CD14-positive monocyte (primary cell): ENCODE data around the gene TBC1D16. TPM values are rescaled to one million over a fixed set of nuclear protein-coding genes. Genes with fewer than 3 reads are reported as not detected.
A peak's percentile ranks its signal among the peaks of the same experiment; 100 is the strongest.

Experiments
- DNase-seq, 3 donors: peaks; one replicate each; pipeline ENCODE4 v3.0.0-alpha.2; 2011 to 2022
- H2AFZ ChIP-seq: 2 replicates; pipeline ENCODE4 v1.6.0; 2012; ENCODE audit warnings: mild to moderate bottlenecking, low read depth, low read length, inconsistent platforms; ENCODE audit not compliant: insufficient read depth, poor library complexity, severe bottlenecking
- H3K27ac ChIP-seq, 2 donors: 1 replicate in 1 of 2; 2 replicates in 1 of 2; pipeline ENCODE4 v1.5.1; 2012 to 2013; ENCODE audit warnings: low read length in 2 of 2, control low read depth in 1 of 2, inconsistent platforms in 1 of 2, low read depth in 1 of 2, mild to moderate bottlenecking in 1 of 2
- H3K27me3 ChIP-seq, 2 donors: one replicate each; pipeline versions ENCODE4 v1.6.0 to v1.6.1; 2011 to 2013; ENCODE audit warnings: low read length in 2 of 2; ENCODE audit not compliant: control insufficient read depth in 2 of 2, insufficient read depth in 2 of 2
- H3K36me3 ChIP-seq, 2 donors: replicated peaks in 1 of 2; 1 replicate in 1 of 2; 2 replicates in 1 of 2; pipeline versions ENCODE4 v1.5.1 to v1.6.1; 2012 to 2013; ENCODE audit warnings: low read length in 2 of 2, control low read depth in 1 of 2, inconsistent platforms in 1 of 2, mild to moderate bottlenecking in 1 of 2; ENCODE audit not compliant: insufficient read depth in 2 of 2, control insufficient read depth in 1 of 2
- H3K4me1 ChIP-seq, 2 donors: 1 replicate in 1 of 2; 2 replicates in 1 of 2; pipeline versions ENCODE4 v1.5.1 to v1.6.1; 2012 to 2013; ENCODE audit warnings: low read length in 2 of 2, control low read depth in 1 of 2, inconsistent platforms in 1 of 2, mild to moderate bottlenecking in 1 of 2, moderate library complexity in 1 of 2; ENCODE audit not compliant: insufficient read depth in 2 of 2, control insufficient read depth in 1 of 2
- H3K4me2 ChIP-seq: replicated peaks from 2 replicates; pipeline ENCODE3; 2012; ENCODE audit warnings: low read length, moderate library complexity, mild to moderate bottlenecking; ENCODE audit not compliant: poor library complexity, severe bottlenecking; ENCODE audit errors: extremely low read depth
- H3K4me3 ChIP-seq, 3 experiments: fragments of 200-600 bp in 1 of 3; sonication (generic) in 1 of 3; replicated peaks in 1 of 3; 1 replicate in 2 of 3; 2 replicates in 1 of 3; pipeline ENCODE4 v1.5.1; 2011 to 2013; ENCODE audit warnings: low read length in 3 of 3, mild to moderate bottlenecking in 3 of 3, control low read depth in 2 of 3, low read depth in 2 of 3, inconsistent platforms in 1 of 3, moderate library complexity in 1 of 3
- H3K79me2 ChIP-seq: 2 replicates; pipeline ENCODE4 v1.6.0; 2012; ENCODE audit warnings: mild to moderate bottlenecking, control low read depth, inconsistent platforms, low read length, moderate library complexity; ENCODE audit not compliant: insufficient read depth
- H3K9ac ChIP-seq: 2 replicates; pipeline ENCODE4 v1.6.0; 2017; ENCODE audit warnings: low read length, mild to moderate bottlenecking; ENCODE audit not compliant: insufficient read depth, poor library complexity, severe bottlenecking
- H3K9me3 ChIP-seq, 2 donors: replicated peaks in 1 of 2; 1 replicate in 1 of 2; 2 replicates in 1 of 2; pipeline versions ENCODE4 v1.5.1 to v1.6.1; 2012 to 2013; ENCODE audit warnings: low read length in 2 of 2, control low read depth in 1 of 2; ENCODE audit not compliant: control insufficient read depth in 1 of 2, insufficient read depth in 1 of 2
- H4K20me1 ChIP-seq: 2 replicates; pipeline ENCODE4 v1.6.0; 2012; ENCODE audit warnings: mild to moderate bottlenecking, low read length, control low read depth, moderate library complexity; ENCODE audit not compliant: insufficient read depth
- H3K27ac Mint-ChIP-seq, 7 donors: one replicate each; pipeline ENCODE4 v1.8.0; 2020; ENCODE audit warnings: mild to moderate bottlenecking in 7 of 7, mixed read lengths in 7 of 7, moderate library complexity in 6 of 7, inconsistent platforms in 2 of 7
- H3K27me3 Mint-ChIP-seq, 3 donors: one replicate each; pipeline ENCODE4 v1.8.0; 2021 to 2022; ENCODE audit warnings: low read depth in 3 of 3, mild to moderate bottlenecking in 3 of 3, mixed read lengths in 3 of 3, moderate library complexity in 3 of 3, inconsistent platforms in 1 of 3
- H3K36me3 Mint-ChIP-seq, 2 donors: one replicate each; pipeline ENCODE4 v1.8.0; 2020; ENCODE audit warnings: mixed read lengths in 2 of 2, inconsistent platforms in 1 of 2, mild to moderate bottlenecking in 1 of 2
- H3K4me1 Mint-ChIP-seq: one replicate; pipeline ENCODE4 v1.8.0; 2020; ENCODE audit warnings: mild to moderate bottlenecking, mixed read lengths
- H3K4me3 Mint-ChIP-seq, 2 donors: one replicate each; pipeline ENCODE4 v1.8.0; 2020; ENCODE audit warnings: mild to moderate bottlenecking in 2 of 2, mixed read lengths in 2 of 2, moderate library complexity in 1 of 2
- H3K9me3 Mint-ChIP-seq, 7 donors: one replicate each; pipeline ENCODE4 v1.8.0; 2020 to 2022; ENCODE audit warnings: mixed read lengths in 7 of 7, mild to moderate bottlenecking in 6 of 7, moderate library complexity in 6 of 7, inconsistent platforms in 2 of 7
- WGBS: methylation state at CpG from one replicate; pipeline ENCODE4 v1.1.5; 2013; ENCODE audit warnings: missing lambda C conversion rate; ENCODE audit not compliant: insufficient coverage; 5-methylcytosine and 5-hydroxymethylcytosine counted together
- intact Hi-C, 2 donors: fragments of 100-400 bp; cut with micrococcal nuclease; formaldehyde crosslinking; loops; one replicate each; pipeline versions ENCODE4 v1.15.0 to v1.15.1; 2023
- polyA plus RNA-seq, 3 donors: library from polyadenylated mRNA; depleted of rRNA in 1 of 3; unstranded in 2 of 3; stranded (reverse) in 1 of 3; fragments of 300-500 nt in 2 of 3; fragments of >200 nt in 1 of 3; fragmentation: Illumina TruSeq in 2 of 3; gene quantifications; 1 replicate in 2 of 3; 2 replicates in 1 of 3; pipeline ENCODE4 v1.2.3, GENCODE V29; 2012 to 2021
- TF ChIP-seq, protein P1 (sequence below): fragments of 200-600 bp; IDR thresholded peaks from one replicate; pipeline ENCODE4 v1.8.0; 2022; ENCODE audit warnings: antibody characterized with exemption, mild to moderate bottlenecking

The TBC1D16 gene
- polyA plus RNA-seq, 3 donors, result 0.11 to 0.53 (median 0.27) TPM

DNA sequence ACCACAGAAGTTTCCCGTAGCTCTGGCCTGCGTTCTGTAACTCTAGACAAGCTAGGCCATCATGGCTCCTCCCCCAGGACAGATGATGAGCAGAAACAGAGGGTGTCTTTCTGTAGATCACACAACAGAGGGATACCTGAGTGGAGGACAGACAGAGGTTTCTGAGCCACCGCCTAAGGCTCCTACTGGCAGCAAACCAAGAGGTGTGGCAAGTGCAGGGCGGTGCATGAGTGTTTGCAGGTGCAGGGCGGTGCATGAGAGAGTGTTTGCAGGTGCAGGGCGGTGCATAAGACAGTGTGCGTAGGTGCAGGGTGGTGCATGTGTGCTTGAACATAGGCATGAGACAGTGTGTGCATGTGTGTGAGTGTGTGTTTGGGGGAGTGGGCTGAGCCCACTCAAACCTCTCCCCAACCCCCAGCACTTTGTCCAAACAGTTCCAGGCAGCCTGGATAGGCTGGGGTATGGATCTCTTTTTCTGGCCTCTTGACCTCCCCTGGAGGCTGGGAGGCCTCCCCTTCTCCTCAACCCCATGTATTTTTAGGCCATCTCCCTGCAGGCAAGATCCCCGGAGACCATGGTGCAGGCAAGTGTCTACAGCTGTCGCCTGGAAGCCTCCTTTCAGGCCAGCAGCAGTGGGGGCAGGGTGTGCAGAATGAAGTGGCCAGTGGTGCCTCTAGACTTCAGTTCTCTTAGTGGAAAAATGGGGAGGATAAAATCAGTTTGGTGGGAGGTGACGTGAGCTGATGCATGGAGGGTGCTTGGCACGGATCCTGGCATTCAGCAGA is 143.0 kb downstream of the TBC1D16 start:
- 96% methylated on average over 8 of the region's 11 CpGs for WGBS
- Mint-ChIP-seq H3K4me1 (no peaks in the 10 kb centered on the region), H3K36me3 (no peaks in the 10 kb centered on the region), H3K4me3 (no peak overlapping the region), H3K27ac (no peak overlapping the region), H3K9me3 (no peaks in the 10 kb centered on the region), H3K27me3 (peaks cover 8 to 24% (median 20%) of the 10 kb centered on the region in 3 donors)
- Histone ChIP-seq H2AFZ (no peak overlapping the region), H3K27ac (no peak overlapping the region), H3K27me3 (no peaks in the 10 kb centered on the region), H3K4me2 (no peak overlapping the region), H3K4me1 (no peaks in the 10 kb centered on the region), H3K9me3 (no peaks in the 10 kb centered on the region), H3K36me3 (no peaks in the 10 kb centered on the region), H3K9ac (no peak overlapping the region), H3K4me3 (no peak overlapping the region), H4K20me1 (no peaks in the 10 kb centered on the region), H3K79me2 (no peaks in the 10 kb centered on the region)
- intact Hi-C loops, result no loop called here
- DNase-seq, result no peak
- TF ChIP-seq, protein P1, sequence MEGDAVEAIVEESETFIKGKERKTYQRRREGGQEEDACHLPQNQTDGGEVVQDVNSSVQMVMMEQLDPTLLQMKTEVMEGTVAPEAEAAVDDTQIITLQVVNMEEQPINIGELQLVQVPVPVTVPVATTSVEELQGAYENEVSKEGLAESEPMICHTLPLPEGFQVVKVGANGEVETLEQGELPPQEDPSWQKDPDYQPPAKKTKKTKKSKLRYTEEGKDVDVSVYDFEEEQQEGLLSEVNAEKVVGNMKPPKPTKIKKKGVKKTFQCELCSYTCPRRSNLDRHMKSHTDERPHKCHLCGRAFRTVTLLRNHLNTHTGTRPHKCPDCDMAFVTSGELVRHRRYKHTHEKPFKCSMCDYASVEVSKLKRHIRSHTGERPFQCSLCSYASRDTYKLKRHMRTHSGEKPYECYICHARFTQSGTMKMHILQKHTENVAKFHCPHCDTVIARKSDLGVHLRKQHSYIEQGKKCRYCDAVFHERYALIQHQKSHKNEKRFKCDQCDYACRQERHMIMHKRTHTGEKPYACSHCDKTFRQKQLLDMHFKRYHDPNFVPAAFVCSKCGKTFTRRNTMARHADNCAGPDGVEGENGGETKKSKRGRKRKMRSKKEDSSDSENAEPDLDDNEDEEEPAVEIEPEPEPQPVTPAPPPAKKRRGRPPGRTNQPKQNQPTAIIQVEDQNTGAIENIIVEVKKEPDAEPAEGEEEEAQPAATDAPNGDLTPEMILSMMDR, result no peak

DNA sequence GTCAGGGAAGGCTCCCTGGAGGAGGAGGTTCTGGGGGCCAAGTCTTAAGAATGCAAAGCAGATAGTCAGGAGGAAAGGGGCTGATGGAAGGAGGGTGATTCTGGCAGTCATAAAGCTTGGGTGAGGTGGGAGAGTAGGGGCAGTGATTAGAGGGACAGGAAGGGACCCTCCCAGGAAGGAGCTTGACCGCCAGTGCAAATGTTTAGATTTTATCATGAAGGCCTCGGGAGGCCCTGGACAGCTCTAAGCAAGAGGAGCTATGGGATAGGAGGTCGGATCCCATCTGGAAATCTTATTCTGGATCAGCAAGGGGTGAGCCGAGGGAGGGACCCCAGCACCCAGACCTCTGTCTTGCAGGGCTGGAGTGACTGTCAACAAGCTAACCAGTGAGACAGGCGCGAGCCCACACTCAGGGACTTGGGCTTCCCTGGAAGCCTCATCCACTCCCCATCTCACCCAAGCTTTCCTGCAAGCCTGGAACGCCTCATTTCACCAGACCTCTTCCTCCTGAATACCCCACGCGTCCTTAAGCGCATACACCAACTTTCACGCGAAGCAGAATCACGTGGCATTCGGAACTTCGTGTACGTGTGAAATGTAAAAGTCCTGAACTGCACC is 144.4 kb downstream of the TBC1D16 start:
- Histone ChIP-seq H3K27me3 (no peaks in the 10 kb centered on the region), H3K9me3 (no peaks in the 10 kb centered on the region), H4K20me1 (no peaks in the 10 kb centered on the region), H3K4me3 (no peak overlapping the region), H3K4me2 (no peak overlapping the region), H3K36me3 (no peaks in the 10 kb centered on the region), H3K27ac (no peak overlapping the region), H3K79me2 (no peaks in the 10 kb centered on the region), H2AFZ (no peak overlapping the region), H3K4me1 (no peaks in the 10 kb centered on the region), H3K9ac (no peak overlapping the region)
- Mint-ChIP-seq H3K4me3 (no peak overlapping the region), H3K27me3 (peaks cover 10 to 22% (median 19%) of the 10 kb centered on the region in 3 donors), H3K9me3 (no peaks in the 10 kb centered on the region), H3K36me3 (no peaks in the 10 kb centered on the region), H3K27ac (peak overlapping the region in 1 of 7 donors; percentile 16), H3K4me1 (no peaks in the 10 kb centered on the region)
- WGBS, result 83% methylated on average over 16 of the region's 16 CpGs
- DNase-seq, result no peak
- TF ChIP-seq, protein P1, result no peak
- intact Hi-C loops, result no loop called here
